GM18519 (cell line): ENCODE data around the gene CACNG4.

ENCODE experiments used
- ATAC-seq: cut with Tn5 transposase; IDR thresholded peaks from one replicate; pipeline ENCODE4 v1.9.1; 2021; ENCODE audit warnings: mild to moderate bottlenecking, moderate library complexity; ENCODE audit not compliant: unreplicated experiment, low FRiP score

The CACNG4 gene

DNA sequence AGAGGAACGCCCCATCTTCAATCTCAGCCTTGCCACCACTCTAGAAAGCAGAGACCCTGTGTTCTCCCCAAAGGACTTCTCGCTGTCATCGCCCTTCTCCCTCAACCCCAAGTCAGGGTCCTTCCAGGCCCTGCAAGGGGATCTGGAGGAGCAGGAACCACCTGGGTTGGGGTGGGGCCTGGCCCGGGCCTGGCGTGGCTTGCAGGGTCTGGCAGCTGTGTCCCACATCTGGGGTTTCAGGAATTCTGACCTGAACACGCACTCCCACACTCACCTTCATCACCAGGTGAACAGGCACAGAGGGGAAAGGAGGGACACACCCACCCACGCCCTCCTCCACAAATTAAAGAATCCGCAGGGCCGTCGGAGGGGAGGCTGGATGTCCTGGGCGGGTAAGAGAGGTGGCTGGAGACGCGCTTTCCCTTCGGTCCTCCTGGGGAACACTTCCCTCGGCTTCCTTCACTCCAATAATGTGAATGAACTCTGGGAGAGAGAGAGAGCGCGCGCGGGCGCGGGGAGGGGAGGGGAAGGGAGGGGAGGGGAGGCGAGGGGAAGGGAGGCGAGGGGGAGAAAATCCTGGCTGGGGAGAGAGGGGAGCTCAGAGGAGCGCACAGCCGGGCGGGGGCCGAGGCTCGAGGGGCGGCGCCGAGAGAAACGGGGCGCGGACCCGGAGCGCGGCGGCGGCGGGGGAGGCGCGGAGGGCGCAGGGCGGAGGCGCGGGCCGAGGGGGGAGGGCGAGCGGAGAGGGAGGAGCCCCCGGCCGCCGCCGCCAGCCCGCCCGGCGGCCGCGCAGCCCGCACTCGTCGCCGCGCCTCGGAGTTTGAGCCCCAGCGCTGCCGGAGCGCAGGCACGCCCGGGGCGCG is at the start of gene CACNG4:
TSS of gene CACNG4 (plus strand) at position 799 of the 863 bp plus-strand sequence. CDS start 205 bp downstream, outside the sequence.
- ATAC-seq = no peak

DNA sequence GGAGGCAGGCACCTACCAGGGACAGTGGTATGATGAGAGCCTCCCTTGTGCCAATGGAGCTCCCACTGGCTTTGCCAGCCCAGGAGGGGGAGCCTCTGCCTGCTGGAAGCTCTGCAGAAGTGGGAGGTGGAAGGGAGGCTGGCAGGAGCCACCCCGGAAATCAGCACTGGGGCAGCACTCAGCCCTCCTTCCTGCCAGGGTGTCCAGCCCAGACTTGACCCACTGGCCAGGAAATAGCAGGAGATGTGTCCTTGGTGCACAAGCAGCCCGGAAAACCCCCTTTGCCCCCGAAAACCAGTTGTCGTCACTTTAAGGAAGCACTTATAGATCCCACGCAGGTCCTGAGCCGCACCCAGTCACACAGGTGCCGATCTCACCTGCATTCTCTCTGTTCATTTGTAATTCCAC is 49.3 kb upstream of the CACNG4 start:
- ATAC-seq = no peak

DNA sequence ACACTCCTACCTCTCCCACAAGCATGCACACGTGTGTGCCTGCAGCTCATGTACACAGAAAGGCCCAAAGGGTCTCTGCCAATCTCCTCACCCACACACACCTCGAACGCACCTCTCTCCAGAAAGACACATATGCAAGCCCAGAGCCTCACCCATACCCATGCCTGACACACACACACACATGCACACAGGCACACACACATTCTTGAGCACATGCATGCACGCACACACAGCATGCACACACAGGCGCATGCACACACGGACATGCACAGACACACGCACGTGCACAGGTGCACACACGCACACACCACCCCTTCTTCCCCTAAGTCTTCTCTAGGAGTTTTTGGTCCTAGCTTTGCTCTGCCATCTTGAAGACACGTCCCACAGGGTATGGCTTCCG is 48.7 kb upstream of the CACNG4 start:
- no peak for ATAC-seq

DNA sequence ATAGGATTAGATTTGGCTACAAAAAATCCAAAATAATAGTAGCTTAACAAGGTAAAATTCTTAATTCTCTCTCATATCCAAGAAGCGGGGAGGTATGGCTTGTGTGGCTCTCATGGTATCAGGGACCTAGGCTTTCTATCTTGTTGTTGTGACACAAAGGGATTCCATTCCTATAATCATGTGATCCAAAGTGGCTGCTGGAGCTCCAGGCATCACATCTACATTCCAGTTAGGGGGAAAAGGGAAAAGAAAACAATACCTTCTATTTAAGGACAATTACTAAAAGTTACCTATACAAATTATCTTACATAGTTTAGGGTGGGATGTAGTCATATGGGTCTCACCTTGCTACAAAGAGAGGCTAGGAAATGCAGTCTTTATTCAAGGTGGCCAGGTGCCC is 47.6 kb upstream of the CACNG4 start:
- no peak for ATAC-seq

DNA sequence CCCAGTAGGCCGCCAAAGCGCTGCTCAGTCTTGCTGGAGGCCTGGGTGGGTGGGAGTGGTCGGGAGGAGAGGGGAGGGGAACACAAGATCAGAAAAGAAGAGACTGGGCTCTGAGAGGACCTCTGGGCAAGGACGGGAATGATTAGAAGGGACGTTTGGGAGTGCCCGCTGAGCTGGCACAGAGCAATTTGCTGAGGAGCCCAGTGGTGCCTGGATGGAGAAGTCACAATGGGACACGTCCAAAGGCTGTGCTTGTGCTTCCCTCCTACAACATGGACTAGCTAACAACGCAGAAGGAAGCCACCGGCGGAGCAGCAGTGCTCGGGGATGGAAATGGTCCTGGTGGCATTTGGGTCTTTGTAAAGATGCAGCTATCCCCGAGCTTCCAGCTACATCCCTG is 45.6 kb upstream of the CACNG4 start:
- no peak for ATAC-seq

DNA sequence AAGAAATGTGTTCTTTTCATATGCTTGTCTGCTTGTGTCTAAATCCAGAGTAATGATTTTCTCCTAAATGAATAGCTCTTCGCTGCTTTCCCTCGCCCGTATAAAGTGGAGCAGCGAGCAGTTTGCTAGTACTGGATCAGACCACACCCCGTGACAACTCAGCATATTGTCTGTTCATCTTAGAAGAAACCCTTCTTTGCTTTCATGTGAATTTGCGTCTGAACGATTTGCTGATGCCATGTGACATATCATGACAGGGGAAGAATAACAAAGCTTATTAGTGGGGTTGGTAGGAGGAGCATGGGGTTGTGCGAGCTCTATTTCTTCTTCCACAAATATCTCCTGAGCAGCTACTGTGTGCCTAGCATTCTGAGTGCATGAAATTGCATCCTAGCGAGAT is 44.1 kb upstream of the CACNG4 start:
- ATAC-seq = no peak

DNA sequence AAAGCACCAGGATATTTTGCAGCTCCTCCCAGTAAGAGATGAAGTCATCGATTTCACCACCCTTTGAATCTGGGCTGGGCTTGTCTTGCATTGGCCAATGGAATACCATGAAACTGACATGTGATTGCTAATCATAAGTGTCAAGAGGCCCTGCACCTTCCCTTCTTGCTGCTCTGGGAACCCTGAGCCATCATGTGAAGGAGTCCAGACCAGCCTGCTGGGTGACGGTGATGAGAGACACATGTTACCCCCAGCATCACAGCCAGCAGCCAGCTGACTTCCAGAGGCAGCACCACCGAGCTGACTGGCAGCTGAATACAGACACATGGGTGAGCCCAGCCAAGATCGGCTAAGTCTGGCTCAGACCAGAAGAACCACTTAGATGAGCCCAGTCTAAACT is 43.6 kb upstream of the CACNG4 start:
- ATAC-seq = no peak

DNA sequence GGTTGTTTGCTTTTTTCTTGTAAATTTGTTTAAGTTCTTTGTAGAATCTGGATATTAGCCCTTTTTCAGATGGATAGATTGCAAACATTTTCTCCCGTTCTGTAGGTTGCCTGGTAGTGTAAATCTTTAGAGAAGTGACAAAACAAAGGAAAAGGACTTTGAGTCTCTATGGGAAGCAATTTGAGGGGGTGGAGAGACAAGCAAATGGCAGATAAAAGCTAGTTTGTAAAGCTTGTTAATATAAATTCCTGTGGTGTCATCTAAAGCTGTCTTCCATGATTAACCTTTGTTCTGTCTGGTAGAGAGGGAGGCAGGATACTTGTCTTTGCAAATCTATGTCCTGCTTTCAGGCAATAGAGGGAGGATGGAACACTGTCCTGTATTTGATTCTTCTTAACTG is 40.6 kb upstream of the CACNG4 start:
- ATAC-seq = no peak

DNA sequence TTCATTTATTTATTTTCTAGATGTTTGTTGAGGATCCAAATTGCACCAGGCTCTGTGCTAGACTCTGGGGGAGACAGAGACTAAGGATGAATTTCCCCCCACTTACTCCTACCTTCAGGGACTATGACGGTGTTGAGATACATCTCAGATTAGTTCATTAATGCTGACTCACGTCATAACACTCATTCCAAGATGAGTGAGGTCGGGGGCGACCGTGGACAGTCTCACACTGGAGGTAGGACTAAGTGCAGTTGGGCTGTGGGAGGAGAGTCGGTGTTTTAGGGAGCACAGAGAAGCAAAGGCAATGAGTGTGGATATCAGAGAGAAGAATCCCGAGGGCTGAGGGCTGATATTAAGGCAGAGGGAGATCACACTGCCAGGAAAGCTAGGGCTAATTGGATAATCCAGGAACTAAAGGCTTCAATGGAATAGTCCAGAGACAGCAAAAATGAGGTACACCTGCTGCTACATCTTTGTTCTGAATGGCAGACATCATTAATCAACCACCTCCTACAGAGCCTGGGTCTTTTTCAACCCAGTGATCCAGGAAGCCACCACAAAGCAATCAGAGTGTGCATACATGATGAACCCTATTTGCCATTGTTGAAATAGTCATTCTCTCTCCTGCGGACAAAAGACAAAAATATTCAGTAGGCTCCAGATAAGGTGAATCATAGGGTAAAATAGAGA is 38.6 kb upstream of the CACNG4 start:
- no peak for ATAC-seq

DNA sequence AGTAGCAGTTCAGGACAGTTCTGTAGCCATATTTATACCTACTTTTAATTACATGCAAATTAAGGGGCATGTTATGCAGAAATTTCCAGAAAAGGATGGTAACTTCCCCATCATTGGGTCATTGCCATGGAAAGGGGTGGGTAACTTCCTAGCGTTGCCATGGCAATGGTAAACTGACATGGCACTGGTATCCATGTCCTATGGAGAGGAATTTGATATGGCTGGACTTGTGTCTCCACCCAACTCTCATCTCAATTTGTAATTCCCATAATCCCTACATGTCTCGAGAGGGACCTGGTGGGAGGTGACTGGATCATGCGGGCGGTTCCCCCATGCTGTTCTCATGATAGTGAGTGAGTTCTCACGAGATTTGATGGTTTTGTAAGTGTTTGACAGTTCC is 35.6 kb upstream of the CACNG4 start:
- ATAC-seq = no peak

DNA sequence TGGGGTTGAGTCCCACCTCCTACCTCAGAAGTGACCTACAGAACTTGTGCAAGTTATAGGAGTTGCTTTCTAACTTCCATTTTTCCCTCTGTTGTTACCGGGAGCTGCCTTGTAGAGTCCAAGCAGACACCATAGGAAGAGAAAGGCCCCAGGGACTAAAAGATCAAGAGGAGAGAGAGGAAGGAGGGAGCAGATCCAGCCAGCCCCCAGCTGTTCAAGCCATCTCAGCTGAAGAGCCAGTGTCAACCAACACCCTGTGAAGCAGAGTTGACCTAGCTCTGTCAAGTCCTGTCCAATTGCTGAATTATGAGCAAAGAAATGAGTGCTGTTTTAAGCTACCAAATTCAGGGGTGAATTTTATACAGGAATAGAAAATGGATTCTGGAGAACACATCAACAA is 34.9 kb upstream of the CACNG4 start:
- ATAC-seq = no peak

DNA sequence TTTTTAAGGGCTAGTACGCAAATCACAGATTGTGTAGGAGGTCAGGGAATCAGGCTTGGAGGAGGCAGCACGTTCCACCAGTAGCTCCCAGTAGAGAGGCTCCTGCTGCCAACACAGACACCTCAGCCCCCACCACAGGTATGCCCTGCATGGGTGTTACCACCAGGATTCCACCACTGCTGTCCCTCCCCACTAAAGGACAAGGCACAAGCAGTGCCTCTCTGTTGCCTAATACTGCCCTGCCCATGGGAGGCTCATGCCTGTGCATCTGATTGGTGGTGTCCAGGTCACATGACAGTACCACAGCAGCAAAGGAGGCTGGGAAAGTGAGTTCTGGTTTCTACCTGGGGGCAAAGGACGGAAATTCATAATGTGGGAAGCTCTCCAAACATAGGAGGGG is 33.6 kb upstream of the CACNG4 start:
- ATAC-seq = no peak

DNA sequence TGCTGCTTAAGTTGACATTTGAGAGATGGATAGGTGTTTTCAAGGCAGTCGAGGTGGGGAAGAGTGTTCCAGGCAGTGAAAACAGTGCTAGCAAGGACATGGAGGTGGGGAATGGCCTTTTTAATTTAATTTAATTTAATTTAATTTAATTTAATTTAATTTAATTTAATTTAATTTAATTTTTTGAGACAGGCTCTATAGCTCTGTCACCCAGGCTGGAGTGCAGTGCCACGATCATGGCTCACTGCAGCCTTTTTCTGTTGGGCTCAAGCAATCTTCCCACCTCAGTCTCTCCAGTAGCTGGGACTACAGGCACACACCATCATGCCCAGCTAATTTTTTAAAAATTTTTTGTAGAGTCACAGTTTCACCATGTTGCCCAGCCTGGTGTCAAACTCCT is 32.2 kb upstream of the CACNG4 start:
- no peak for ATAC-seq

DNA sequence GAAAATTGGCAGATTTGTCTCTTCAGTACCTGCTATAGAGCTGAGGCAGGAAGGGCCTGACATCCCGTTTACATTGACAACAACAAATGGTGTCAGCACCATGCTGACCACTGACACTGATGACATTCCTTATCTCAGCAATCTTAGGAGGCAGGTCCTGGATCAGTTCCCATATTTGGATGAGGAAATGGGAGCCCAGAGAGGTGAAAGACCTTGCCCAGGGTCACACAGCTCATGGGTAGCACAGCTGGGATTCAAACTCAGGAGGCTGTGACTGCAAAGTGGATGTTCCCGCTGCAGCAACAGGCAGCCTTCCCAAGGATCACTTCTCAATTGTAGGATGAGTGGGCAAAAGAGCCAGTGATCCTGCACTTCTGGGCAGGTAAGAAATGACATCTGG is 30.5 kb upstream of the CACNG4 start:
- ATAC-seq = no peak

DNA sequence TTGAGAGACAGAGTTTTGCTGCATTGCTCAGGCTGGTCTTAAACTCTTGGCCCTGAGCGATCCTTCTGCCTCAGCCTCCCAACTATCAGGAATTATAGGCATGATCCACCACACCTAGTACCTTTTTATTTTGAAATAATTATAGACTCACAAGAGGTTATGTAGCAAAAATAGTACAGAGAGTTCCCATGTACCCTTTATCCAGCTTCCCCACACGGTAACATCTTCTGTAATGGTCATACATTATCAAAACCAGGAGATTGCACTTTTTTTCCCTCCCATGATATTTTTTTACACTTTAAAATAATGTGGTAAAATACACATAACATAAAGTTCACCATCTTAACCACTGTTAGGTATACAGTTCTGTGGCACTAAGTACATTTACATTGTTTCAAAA is 28.8 kb upstream of the CACNG4 start:
- ATAC-seq = no peak

DNA sequence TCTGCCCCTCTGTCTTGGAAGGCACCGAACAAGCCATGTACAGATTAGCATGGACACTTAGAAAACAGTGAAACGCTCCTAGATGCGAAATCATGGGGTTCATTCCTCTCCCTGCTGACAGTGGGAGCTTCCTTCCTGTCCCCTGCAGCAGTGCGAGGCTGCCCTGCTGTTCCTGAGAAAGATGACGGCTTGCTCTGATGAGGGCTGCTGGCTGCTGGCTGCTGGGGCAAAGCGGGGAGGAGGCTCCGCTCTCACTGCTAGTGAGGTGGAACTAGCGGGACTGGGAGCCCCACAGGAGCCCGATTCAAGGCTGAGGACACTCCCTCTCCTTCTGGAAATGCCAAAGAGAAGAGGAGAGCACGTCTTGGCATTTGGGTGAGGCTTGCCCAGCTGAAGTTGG is 25.9 kb upstream of the CACNG4 start:
- no peak for ATAC-seq

DNA sequence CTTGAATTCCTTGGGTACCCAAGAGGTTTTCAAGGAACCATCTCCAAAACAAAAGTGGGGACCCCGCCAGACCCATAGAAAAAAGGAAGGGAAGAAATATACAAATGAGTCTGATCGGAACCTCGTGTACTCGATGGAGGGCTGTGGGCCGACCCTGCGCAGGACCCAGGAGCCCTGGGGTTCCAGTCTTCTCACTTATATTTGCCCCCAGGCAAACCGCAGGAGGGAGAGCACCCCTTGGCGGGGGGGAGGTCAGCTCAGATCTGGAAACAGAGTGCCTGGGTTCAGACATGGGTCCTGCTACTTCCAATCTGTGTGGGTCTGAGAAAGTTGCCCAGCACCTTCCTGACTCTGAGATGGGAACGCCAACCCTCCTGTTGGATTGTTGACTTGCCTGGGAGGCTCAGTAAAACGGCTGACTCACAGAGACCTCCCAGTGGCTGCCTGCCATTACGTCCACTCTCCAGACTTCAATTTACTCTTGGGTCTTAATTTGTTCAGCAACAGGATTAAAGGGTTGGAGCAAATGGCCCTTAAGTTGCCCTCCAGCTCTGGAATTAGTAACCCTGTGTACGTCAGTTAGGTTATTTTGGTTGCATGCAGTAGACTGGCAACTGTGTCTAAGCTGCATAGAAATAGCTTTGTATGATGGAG is 24.9 kb upstream of the CACNG4 start:
- ATAC-seq = no peak

DNA sequence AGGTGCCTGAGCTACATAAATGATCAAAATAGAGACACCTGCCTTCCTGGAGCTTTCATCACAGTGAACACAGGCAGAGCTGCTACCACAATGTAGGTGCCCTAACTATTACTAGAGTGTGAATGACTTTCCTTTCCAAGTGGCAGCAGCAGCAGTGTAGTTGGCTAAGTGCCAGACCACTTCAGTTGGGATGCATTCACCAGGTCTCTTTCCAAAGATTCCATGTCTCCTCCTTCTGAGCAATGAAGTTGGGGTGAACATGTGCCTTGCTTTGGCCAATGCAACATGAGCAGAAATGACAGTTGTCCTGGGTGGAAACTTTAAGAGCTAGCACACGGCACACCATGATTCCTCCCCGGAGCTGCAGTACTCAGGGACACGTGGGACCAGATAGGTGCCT is 23.3 kb upstream of the CACNG4 start:
- ATAC-seq = no peak

DNA sequence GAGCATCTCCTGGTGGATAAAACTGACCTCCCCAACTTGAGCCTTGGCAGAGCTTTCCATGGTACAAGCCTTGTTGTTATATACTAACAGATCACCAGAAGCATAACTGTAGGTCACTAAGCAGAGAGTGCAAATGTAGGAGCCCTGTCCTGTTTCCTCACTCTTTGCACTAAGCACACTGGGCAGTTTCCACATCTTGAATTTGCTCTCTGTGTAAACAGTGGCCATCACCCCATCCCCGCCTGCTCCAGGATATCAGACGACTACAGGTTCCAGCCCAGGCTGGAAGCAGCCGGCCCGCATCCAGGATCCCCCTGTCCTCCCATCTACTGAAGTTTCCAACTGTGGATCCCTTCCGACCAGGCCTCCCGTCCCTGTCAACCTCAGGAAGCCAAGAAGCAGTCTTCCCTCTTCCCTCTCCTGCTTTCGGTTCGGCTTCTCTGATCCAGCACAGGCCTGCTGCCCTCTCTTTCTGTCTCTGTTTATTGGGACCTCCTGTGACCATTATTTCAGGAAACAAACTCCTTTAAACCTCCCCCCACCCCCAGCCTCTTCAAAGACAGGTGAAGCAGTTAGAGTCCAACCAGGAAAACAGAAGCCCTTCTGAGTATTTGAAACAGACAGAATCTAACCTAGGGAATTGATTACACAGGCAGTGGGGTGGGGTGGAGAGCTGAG is 22.6 kb upstream of the CACNG4 start:
- ATAC-seq = no peak

DNA sequence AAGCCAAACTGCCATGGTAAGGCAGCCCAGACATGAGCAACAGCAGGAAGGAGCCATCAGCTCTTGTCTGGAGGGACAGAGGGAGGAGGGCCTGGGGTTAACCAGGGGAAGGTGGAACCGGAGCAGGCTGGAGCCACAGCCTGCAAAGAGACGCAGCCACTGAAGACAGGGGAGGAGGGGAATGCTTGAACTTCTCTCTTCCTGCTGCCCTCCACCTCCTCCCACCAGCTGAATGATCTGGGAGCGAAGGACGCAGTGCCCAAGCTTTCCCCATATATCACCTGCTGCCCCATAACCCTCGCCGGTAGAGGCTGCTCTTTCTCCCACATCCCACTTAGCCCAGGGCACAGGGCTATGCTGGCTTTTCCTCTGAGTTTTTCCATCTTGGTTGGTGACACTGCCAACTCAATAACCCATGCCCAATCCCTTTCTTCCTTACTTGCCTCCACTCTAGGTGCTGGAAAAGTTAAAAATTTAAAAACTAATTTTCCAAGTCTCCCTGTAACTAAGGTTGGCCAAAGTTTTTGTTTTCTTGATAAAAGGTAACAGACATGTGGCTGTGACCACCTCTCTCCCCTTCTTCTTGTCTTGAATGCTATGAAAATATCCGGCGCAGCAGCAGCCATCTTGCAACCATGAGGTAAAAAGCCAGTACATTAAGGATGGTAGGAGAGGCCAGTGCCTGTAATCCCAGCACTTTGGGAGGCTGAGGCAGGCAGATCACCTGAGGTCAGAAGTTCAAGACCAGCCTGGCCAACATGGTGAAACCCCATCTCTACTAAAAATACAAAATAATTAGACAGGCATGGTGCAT is 21.8 kb upstream of the CACNG4 start:
- ATAC-seq = no peak
